ENCODE results near the gene PLEKHA5.

DNA sequence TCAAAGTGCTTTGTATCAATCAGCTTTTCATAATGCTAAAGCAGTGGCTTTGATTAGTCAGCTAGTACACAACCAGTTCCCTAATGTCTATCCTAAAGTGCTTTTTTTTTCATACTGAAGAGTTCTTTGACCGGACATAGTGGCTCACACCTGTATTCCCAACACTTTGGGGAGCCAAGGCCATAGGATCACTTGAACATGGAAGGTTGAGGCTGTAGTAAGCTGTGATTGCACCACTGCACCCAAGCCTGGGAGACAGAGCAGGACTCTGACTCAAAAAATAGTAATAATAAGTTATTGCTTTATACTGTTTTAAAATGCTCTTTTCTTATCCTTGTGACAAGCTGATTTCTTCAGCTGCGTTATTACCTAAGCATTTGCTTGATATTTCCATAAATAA, 155.1 kb downstream of the PLEKHA5 start:
- no peak for TF ChIP-seq EZH2 (IDR thresholded peaks at IDR 0.05; ENCODE audit: low read length)
- TF ChIP-seq, protein P1, sequence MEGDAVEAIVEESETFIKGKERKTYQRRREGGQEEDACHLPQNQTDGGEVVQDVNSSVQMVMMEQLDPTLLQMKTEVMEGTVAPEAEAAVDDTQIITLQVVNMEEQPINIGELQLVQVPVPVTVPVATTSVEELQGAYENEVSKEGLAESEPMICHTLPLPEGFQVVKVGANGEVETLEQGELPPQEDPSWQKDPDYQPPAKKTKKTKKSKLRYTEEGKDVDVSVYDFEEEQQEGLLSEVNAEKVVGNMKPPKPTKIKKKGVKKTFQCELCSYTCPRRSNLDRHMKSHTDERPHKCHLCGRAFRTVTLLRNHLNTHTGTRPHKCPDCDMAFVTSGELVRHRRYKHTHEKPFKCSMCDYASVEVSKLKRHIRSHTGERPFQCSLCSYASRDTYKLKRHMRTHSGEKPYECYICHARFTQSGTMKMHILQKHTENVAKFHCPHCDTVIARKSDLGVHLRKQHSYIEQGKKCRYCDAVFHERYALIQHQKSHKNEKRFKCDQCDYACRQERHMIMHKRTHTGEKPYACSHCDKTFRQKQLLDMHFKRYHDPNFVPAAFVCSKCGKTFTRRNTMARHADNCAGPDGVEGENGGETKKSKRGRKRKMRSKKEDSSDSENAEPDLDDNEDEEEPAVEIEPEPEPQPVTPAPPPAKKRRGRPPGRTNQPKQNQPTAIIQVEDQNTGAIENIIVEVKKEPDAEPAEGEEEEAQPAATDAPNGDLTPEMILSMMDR (optimal IDR thresholded peaks at IDR 0.05 in 1 of 3, IDR thresholded peaks at IDR 0.05 in 1 of 3, conservative IDR thresholded peaks at IDR 0.05 in 1 of 3; ENCODE audit: extremely low read depth in 1 of 3, insufficient read depth in 2 of 3, low read length in 3 of 3) = no peak

Measured in keratinocyte (primary cell).